Measurements from ENCODE around the gene GPRC5C.
A peak's percentile ranks its signal among the peaks of the same experiment; 100 is the strongest.

The GPRC5C gene

DNA sequence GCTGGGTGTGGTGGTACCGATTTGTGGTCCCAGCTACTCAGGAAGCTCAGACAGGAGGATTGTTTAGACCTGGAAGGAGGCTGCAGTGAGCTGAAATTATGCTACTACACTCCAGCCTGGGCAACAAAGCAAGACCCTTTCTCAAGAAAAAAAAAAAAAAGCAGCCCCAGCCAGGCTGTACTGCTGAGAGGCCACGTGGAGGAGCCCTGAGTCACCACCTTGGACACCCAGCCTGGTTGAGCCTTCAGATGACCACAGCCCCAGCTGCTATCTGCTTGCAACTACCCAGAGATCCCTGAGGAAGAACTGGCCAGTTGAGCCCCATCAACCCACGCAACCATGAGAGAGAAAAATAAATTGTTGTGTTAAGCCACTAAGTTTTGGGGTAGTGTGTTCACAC is 23.6 kb upstream of the GPRC5C start:
- peak in 1 of 2 experiments; percentile 10 for DNase-seq

DNA sequence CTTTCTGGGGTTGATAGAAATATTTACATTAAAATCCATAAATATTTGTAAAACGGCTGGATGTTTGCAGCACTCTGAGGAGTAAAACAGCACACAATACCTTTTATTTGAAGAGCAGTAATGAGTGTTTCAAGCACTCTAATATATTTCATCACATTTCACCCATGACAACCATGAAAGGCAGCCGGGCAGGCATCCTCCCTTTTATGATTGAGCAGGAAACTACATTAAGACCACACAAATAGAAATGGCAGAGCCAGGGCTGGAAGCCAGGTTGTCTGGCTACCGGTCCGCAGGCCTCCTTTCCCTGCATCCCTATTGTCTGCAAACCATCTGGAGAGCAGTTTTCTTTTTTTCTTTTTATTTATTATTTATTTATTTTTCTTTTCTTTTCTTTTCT is 23.1 kb upstream of the GPRC5C start:
- DNase-seq, result no peak

DNA sequence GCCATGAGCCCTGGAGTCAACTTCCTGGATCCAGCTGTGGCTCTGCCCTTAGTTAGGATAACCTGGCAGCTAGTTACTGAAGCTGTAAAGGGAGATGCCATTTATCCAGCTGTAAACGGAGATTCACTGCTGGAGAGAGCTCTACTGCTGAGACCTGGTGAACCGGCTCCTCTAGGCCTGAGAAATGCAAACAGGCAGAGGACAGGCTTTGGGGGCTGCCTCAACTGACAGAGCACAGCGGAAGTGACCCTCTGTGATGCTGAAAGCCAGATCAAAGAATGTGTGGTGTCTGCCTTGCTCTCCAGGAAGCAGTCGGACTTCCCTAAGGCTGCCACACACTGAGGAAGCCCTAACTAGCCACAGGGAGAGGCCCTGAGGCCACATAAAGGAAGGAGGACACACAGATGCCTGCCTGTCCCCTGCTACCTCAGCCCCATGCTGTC is 21.9 kb upstream of the GPRC5C start:
- no peak for DNase-seq

DNA sequence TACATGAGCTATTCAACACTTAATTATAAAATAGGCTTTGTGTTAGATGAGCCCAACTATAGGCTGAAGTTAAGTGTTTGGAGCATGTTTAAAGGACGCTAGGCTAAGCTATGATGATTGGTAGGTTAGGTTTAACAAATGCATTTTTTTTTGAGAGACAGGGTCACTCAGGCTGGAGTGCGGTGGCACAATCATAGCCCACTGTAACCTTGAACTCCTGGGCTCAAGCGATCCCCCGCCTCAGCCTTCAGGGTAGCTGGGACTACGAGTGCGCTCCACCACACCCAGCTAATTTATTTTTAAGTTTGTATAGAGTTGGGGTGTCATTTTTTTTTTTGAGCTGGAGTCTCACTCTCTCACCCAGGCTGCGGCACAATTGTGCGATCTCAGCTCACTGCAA is 19.3 kb upstream of the GPRC5C start:
- DNase-seq, result no peak

DNA sequence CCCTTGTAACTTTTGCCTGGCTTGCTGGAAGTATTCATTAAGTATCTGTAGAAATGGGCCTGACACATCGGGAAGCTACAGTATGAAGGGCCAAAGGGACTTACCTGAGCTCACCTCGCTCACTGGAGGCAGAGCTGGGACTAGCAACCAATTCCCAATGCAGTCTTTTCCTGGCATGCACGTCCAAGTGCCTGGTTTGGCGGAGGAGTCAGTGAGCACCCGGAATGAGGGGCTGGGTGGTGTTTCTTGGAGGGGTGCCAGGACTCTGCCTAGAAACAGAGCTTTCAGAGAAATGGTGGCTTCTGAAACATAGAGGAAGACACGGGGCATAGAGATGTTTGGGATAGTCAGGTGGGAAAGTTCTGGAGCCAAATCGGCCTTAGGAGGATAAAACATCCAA is 18.4 kb upstream of the GPRC5C start:
- no peak for DNase-seq

DNA sequence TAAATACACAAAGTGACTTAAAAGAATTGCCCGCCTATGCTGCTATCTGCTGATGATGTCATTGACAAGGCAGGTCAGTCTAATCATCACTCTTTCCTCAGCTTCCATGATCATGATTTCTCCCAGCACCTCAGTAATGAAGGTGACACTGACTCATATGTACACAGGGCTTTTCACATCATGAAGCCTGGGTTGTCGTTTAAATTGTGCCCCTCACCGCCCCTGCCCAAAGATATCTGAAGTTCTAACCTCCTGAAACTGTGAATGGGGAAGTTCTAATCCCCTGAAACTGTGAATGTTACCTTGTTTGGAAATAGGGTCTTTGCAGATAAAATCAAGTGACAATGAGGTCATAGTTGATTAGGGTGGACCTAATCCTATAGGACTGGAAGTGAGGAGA is 17.4 kb upstream of the GPRC5C start:
- no peak for DNase-seq

DNA sequence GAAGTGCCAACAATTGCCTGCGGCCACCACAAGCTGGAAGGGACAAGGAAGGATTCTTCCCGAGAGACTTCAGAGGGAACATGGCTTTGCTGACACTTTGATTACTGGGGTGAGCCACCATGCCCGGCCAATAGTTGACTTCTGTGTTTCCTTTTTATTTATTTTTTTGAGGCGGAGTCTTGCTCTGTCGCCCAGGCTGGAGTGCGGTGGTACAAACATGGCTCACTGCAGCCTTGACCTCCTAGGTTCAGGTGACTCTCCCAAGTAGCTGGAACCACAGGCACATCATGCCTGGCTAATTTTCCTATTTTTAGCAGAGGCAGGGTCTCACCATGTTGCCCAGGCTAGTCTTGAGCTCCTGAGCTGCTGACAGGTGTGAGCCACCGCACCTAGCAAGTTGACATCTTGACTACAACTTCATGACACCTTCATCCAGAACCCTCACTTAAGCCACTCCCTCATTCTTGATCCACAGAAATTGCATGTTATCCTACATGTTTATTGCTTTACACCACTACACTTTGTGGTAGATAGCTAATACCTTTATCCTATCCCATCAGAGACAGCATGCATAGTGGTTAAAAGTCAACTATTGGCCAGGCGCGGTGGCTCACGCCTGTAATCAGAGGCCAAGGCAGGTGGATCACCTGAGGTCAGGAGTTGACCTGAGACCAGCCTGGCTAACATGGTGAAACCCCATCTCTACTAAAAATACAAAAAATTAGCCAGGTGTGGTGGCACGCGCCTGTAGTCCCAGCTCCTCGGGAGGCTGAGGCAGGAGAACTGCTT is 16.1 kb upstream of the GPRC5C start:
- no peak for DNase-seq

DNA sequence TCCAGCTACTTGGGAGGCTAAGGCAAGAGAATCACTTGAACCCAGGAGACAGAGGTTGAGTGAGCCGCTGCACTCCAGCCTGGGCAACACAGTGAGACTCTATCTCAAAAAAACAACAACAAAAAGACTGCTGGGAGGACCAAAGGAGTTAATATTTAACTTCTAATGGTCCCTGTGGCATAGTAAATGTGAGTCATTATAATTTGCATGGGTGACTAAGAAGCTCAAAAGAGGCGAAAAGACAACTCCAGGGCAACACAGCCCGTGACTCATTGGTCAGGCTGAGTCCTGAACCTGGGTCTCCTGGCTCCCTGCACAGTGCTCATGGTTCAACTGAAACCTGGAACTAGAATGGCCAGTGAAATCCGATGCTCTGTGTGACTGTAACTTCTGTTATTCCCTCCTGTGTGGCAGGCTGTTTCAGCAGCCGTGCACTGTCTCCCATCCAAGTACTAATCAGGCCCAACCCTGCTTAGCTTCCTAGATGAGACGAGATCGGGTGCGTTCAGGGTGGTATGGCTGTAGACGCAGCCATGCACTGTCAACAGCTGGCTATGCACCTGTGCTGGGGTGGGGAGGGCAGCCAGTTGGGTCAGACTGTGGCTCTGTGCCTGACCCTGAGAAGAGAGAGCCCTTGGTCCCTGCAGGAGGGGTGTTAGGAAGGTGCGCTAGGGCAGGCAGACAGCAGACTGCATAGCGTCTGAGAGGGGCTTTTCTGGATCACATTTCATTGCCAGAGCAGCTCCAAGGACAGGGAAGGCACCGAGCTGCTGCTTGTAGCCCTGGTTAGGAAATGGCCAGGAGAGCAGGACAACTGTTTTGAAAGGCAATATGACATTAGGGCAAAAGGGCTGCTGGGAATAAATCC is 14.5 kb upstream of the GPRC5C start:
- peak in 1 of 2 experiments; percentile 34 for DNase-seq

DNA sequence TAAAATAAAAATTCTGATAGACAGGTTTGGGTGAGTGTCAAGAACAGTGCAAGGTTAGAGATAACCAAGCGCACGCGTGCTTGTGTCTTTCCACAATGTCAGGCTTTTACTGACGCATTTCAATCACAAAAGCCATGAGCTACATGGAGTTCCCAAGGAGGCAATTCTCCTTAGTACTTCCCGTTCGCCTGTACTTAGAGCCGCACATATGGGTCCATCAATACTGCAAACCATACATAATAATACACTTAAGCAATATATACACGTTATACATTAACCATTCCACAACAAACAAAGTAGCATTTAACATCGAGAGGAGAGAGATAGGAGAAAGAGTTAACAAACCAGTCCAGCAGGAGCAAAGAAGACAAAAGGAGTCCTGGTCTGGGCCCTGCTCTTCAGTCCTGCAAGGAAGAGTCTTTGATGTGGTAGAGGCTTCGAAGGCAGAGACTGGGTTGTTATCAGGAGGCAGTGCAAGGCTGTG is 11.9 kb upstream of the GPRC5C start:
- DNase-seq, result no peak

DNA sequence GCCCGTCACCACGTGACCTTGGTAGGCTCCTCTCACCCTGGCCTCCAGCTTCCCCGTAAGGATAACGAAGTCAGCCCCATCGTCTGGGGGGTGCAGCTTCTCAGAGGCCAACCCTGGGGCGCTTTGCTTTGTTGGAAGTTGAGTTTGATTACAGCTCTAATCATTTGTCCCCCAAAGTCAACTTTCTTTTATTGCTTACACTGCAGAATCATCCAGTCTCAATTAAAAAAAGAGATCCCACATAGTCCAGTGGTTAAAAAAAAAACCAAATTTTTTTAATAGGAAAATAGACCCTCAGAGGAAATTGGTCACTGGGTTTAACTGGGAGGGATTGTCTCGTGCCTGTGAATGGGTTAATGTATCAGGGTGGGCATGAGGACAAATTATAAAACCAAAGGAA is 7.8 kb upstream of the GPRC5C start:
- DNase-seq, result no peak

DNA sequence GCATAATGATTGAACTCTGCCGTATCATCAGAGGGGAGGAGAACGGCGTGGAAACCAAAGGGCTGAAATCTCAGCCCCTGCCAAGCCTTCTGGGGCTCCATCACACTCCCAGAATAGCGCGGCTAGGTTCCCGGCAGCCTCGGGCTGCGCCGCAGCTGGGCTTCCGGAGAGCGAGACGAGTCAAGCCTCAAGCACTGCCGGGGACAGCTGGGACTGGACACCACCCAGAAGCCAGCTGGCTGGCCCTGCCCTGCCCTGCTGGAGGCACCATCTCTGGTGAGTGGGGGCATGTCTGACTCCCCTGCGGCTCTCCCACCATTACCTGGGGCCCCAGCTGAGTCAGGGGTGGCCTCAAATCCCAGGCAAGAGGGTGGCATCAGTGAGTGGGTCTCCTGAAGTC is 7.2 kb upstream of the GPRC5C start:
- DNase-seq, result no peak

DNA sequence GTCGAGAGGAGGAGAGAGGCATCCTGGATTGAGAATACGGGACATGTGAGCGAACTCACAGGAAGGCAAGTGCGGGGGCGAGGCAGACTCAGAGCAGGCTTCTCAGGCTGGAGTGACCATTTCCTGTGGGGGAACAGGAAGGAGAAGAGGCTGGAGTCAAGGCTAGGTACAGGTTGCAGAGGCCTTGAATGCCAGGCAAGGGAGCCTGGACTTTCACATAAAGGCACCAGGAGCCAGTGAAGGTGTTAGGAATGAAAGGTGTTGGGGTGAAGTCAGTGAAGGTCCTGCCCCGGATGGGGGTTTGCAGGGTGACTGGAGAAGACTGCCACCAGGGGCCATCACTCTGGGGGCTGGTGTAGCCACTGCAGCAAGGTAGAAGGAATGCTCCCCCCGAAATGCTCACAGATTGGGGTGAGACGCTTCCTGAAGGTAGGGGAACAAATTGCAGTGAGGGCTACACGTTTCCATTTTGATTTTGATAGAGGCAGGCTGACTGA is 5.3 kb upstream of the GPRC5C start:
- DNase-seq, result no peak

DNA sequence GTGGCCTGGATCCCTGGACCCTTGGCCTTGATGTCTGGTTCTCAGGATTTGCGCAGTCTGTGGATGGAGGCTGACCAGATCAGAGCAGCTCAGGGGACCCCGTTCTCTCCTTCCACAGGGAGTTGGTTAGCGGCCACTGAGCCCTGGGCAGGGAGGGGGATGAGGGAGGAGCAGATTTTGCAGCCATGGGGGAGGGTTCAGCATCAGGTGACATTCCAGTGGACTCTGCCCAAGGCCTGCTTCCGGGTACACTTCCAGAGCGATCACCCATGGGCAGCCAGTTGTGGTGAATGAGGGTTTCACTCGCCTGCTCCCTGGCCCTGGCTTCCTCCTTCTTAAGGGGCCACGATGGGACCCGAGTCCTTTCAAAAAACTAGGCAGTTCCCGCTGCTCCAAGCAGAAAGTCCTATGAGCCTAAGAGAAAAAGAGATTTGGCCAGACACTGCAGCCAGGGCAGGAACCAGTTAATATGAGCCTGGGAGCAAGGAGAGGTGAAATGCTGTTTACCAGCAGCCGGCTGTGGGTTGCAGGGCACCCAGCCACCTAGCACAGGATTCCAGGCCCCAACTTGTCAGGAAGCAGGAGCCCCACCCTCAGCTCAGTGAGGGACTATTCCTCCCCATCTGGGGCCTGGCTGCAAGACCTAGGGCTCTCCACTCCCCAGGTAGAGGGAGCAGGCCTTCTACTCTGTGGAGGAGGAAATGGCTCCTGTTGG is 4.7 kb upstream of the GPRC5C start:
- no peak for DNase-seq

DNA sequence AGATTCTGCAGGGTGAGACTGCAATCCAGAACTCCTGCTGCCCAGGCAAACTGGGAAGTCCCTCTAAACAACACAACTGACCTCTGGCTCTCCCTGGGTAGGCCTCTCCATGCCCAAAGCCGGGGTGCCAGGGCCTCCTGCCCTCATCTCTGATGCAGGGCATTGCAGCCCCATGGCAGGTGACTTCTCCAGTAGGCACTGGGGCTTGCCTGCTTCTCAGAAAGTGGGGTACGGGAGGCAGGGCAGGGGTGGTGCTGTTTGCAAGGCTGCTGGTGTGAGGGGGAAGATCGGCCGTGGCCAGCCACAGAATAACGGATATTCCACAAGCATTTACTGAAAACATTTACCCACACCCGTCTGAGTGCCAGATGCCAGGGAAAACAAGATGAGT is 4.1 kb upstream of the GPRC5C start:
- no peak for DNase-seq

DNA sequence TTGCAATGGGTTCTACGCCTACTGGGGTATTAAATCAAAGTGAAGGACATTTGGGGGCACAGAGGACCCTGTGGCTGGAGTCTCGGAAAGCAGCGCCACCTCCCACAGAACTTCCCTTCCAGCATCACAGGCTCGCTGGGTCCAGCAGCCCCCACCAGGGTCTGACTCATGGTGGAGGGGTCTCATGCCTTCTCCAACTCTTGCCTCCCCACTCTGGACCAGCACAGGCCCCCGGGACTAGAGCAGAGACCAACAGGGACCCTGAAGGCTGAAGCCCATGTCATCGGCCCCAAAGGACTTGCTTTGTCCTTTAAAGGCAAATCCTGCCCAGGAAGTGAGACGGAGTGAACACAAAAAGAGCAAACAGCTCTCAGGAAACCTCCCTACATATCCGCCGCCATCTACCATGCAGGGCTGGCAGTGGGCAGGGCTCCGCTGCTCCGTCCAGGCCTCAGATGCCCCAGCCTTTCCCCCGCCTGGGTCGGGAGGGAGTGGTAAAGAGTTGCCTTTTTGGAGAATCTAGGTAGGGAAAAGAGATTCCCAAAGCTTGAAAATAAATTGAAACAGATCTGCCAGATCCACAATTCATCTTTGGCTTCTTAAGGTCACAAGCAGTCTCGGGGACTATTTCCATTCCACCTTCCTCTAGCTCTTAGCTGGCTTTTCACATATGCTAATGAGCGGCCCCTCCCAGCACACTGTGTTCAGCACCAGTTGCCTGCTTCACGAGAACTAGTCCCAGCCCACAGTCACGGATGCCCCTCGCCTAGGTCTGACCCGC is 2.1 kb upstream of the GPRC5C start:
- DNase-seq, result no peak

DNA sequence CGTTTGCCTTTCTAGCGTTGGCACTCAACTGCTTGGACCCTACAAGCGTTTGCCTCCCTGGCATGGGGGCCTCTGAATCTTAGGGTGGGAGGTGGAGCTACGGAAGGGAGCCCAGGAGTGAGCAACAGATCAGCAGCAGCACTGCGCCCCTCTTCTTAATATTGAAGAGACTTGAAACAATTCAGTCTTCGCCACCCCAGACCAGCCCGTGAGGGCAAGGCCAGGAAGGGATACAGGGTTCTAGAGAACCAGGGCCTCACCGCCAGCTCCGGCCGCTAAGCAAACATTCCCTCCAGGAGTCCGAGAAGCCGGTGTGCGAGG is 1.5 kb upstream of the GPRC5C start:
- no peak for DNase-seq

DNA sequence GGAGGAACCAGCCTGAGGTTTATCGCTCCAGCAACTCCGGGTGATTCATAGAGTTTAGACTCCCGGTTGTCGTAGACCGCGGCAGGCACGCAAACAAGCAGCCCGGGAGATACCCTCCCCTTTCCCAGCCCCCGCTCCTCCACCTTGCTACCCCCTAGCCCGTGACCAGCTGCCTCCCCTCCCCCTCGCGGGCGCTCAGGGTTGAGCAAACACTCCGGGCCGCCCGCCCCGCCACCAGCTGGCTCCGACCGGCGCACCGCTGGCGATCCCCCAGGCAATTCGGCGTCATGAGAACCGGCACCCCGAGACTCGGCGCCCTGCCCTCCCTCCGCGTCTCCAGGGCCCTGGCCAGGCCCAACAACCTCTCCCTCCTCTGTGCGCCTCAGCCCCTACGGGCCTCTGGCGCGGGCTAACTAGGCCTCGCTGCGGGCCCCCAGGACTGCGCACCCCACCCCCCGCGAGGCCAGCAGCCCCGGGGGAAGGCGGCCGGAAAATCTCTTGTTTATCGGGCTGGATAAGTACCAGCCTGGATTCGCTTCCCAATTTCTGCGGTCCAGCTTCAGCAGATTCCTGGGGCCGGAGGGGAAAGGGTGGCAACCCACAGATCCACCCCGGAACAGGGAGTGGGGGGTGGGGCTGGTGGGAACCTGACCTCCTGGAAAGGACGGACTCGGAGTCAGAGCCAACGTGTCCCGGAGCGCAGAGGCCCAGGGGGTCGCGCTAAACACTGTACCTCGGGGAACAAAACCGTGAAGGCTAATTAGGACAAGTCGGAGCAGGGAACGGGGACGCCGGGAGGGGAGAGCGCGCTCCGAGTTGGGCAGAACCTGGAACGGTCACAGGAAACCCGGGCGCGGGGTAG is 951 bp upstream of the GPRC5C start:
- DNase-seq, result no peak

DNA sequence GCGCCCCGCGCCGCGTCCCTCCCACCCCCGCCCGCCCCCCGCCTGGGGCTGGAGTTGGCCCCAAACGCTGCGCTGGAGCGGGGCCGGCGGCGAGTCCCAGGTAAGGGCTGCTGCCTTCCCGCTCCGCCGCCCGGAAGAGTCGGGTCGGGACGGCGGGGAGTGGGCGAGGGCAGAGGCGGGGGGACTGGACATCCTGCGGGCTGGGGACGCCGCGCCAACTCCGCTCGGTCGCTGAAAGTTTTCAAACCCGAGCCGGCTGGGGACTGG is 469 bp downstream of the GPRC5C start:
- DNase-seq, result no peak

DNA sequence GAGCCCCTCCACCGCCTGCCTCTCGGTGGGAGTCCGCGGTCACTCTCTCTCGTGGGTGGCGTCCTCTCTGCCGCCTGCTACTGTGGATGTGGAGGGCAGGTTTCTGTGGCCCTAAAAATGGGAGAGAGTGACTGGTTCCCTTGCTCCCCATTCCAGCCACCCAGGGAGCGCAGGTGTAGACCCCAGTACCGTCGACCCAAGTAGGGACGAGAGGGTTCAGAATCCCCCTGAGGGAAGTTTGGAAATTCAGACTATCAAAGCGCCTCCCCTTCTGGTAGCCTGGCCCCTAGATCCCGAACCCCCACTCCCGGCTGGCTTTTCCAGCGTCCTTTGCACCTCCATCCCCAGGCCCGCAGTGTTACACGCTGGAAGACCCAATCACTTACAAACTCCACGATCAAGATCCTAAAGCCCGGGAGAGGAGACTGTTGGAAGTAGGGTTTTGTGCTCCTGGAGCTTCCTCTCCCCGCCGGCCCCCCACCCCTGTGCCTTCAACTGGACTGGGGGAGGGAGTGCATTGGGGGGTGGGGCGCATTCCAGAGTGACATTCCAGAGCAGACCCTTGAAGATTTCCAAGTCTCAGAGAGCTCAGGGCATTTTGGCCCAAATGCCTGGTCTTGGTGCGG is 991 bp downstream of the GPRC5C start:
- no peak for DNase-seq

DNA sequence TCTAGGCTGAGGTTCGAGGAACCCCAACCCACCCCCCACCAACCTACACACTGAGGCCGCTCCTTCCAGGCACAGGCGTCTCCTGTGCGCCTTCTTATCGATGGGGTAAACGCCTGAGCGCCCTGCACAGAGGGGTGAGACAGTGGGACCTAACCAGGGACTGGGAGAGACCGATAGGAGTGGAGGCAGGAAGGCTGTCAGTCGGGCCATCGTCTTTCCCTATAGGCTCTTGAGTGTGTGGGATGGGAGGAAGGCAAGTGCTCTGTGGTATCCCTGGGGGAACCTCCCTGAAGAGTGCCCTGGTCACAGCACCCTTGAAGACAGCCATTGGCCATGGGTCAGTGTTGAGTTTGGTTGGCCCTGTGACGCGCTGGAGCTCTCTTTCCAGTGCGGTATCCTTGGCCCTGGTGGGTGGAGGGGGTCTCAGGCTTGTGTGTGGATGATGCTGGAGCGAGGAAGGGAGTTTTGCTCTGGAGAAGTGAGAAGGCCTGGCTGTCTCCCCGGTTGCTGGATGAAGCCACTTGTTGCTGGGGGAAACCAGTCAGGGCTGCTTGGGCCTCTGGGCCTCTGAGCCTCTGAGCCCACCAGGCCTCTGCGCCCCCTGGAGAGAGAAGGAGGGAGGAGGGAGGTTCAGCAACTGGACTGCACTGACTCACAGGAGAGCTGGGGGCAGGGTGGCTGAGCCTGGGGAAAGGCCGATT is 1.7 kb downstream of the GPRC5C start:
- no peak for DNase-seq
